T-cell (primary cell): Measurements from ENCODE around the gene ZSWIM6. TPM values are rescaled to one million over a fixed set of nuclear protein-coding genes. Genes with fewer than 3 reads are reported as not detected.

Source experiments
- ATAC-seq, 4 experiments: fragments of 200-7000 bp in 3 of 4; fragments of 150-1000 bp in 1 of 4; cut with Tn5 transposase; replicated peaks in 1 of 4; 1 replicate in 3 of 4; 2 replicates in 1 of 4; pipeline ENCODE4 v1.10.0; 2021; ENCODE audit warnings: moderate library complexity in 3 of 4, mild to moderate bottlenecking in 2 of 4, moderate number of reproducible peaks in 1 of 4
- CTCF ChIA-PET, 2 donors: fragments of 300-600 bp; sonication (Branson Sonifier 250); formaldehyde crosslinking; loops; one replicate each; lab custom pipeline; 2022; ENCODE audit warnings: antibody characterized with exemption in 2 of 2; lab: Charles Lee
- POLR2A ChIA-PET, 2 donors: fragments of 300-600 bp; sonication (Branson Sonifier 250); formaldehyde crosslinking; loops; one replicate each; lab custom pipeline; 2022; ENCODE audit warnings: antibody characterized with exemption in 2 of 2; lab: Charles Lee
- DNase-seq, 35 experiments: peaks; one replicate each; pipeline versions ENCODE4 v3.0.0 to v3.0.0-alpha.2; 2013 to 2023
- H3K27ac ChIP-seq: one replicate; pipeline ENCODE4 v1.5.1; 2013; ENCODE audit warnings: low read length
- H3K27me3 ChIP-seq, 2 experiments: replicated peaks in 1 of 2; 1 replicate in 1 of 2; 2 replicates in 1 of 2; pipeline versions ENCODE4 v1.6.1 to v1.7.0; 2013; ENCODE audit warnings: low read length in 1 of 2, mixed read lengths in 1 of 2; ENCODE audit not compliant: control insufficient read depth in 2 of 2, insufficient read depth in 2 of 2; ENCODE audit errors: extremely low read depth in 1 of 2
- H3K36me3 ChIP-seq, 2 donors: 1 replicate in 1 of 2; 2 replicates in 1 of 2; pipeline versions ENCODE4 v1.6.1 to v1.7.0; 2013; ENCODE audit warnings: low read length in 1 of 2; ENCODE audit not compliant: control insufficient read depth in 2 of 2, insufficient read depth in 1 of 2; ENCODE audit errors: extremely low read depth in 1 of 2
- H3K4me1 ChIP-seq, 2 experiments: 1 replicate in 1 of 2; 2 replicates in 1 of 2; pipeline versions ENCODE4 v1.6.1 to v1.7.0; 2013; ENCODE audit warnings: low read length in 2 of 2, mixed read lengths in 1 of 2; ENCODE audit not compliant: insufficient read depth in 2 of 2, control insufficient read depth in 1 of 2; ENCODE audit errors: extremely low read depth in 1 of 2
- H3K4me3 ChIP-seq, 2 donors: 1 replicate in 1 of 2; 2 replicates in 1 of 2; pipeline versions ENCODE4 v1.5.1 to v1.7.0; 2013; ENCODE audit warnings: mild to moderate bottlenecking in 2 of 2, low read length in 1 of 2, moderate library complexity in 1 of 2; ENCODE audit not compliant: control insufficient read depth in 1 of 2; ENCODE audit errors: extremely low read depth in 1 of 2
- H3K9me3 ChIP-seq: 2 replicates; pipeline ENCODE4 v1.7.0; 2013
- H3K27ac Mint-ChIP-seq, 2 donors: one replicate each; pipeline ENCODE4 v1.8.0; 2020 to 2021; ENCODE audit warnings: mild to moderate bottlenecking in 2 of 2, mixed read lengths in 2 of 2
- H3K27me3 Mint-ChIP-seq, 2 donors: one replicate each; pipeline ENCODE4 v1.8.0; 2021 to 2022; ENCODE audit warnings: mixed read lengths in 2 of 2
- H3K36me3 Mint-ChIP-seq: one replicate; pipeline ENCODE4 v1.8.0; 2021; ENCODE audit warnings: mixed read lengths
- H3K4me1 Mint-ChIP-seq, 3 donors: one replicate each; pipeline ENCODE4 v1.8.0; 2020 to 2022; ENCODE audit warnings: mixed read lengths in 3 of 3, mild to moderate bottlenecking in 1 of 3
- H3K4me3 Mint-ChIP-seq, 3 donors: one replicate each; pipeline ENCODE4 v1.8.0; 2020 to 2022; ENCODE audit warnings: mild to moderate bottlenecking in 3 of 3, mixed read lengths in 3 of 3, moderate library complexity in 3 of 3
- H3K9me3 Mint-ChIP-seq, 3 donors: one replicate each; pipeline ENCODE4 v1.8.0; 2020 to 2022; ENCODE audit warnings: mixed read lengths in 3 of 3
- WGBS: methylation state at CpG from one replicate; pipeline ENCODE4 v1.1.5; 2013; ENCODE audit warnings: missing lambda C conversion rate; ENCODE audit not compliant: insufficient coverage; 5-methylcytosine and 5-hydroxymethylcytosine counted together
- total RNA-seq, 35 experiments: library from RNA in 6 of 35; stranded (reverse) in 6 of 35; fragments of 120-200 nt in 1 of 35; gene quantifications; one replicate each; pipeline versions ENCODE4 v1.2.1 to v1.2.4 and lab custom pipeline; 2013 to 2026

ZSWIM6 gene
- total RNA-seq, 5 donors from 2014 or later (not counting 1 experiment from before 2014, with no cell fraction given): 8.3 to 11.3 (median 10.1) TPM

DNA sequence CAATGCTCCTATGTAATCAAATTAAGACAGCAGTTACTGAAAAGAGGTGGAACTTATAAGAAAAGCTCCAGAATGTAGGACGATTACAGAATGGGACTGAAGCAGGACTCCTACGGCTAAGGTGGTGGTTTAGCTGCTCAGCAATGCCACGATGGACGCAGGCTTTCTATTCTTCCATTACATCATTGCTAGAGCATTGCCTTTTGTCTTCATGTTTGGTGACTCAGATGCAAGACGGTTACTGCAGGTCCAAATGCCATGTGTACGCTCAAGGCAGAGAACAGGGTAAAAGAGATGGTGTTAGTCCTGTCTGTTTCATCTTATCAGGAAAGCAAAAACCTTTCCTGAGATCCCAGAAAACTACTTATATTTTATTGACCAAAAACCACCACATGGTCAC lies 255.1 kb downstream of the ZSWIM6 start:
- H3K27me3 Mint-ChIP-seq: peaks cover 4% of the 10 kb centered on the region in 2 donors
- no peaks in the 10 kb centered on the region for H3K4me1 Mint-ChIP-seq
- ATAC-seq (no peak), DNase-seq (no peak)
- H3K9me3 ChIP-seq: no peaks in the 10 kb centered on the region
- no peaks in the 10 kb centered on the region for H3K4me1 ChIP-seq
- no peaks in the 10 kb centered on the region for H3K36me3 ChIP-seq
- POLR2A ChIA-PET: no interaction called here
- CTCF ChIA-PET: interaction anchor here in 1 of 2 donors (0.6 kb wide), 1 partner anchor 71 kb away, joined by 3 read pairs; no protein-coding TSS in a partner anchor
- H3K27me3 ChIP-seq: peaks cover 0 to 7% of the 10 kb centered on the region in 2 experiments
- H3K27ac ChIP-seq: no peak overlapping the region
- no peak overlapping the region for H3K4me3 Mint-ChIP-seq
- H3K9me3 Mint-ChIP-seq: peaks cover 0 to 6% (median 6%) of the 10 kb centered on the region in 3 donors
- 88% methylated on average over 2 of the region's 6 CpGs for WGBS
- no peak overlapping the region for H3K4me3 ChIP-seq
- H3K27ac Mint-ChIP-seq: no peak overlapping the region
- no peaks in the 10 kb centered on the region for H3K36me3 Mint-ChIP-seq

DNA sequence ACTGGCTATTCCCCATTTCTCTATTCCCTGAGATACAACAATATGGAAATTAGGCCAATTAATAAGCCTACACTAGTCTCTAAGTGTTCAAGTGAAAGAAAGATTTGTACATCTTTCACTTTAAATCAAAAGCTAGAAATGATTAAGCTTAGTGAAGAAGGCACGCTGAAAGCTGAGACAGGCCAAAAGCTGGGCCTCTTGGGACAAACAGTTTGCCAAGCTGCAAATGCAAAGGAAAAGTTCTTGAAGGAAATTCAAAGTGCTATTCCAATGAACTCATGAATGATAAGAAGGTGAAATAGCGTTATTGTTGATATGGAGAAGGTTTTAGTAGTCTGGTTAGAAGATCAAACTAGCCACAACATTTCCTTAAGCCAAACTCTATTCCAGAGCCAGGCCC lies 256.2 kb downstream of the ZSWIM6 start:
- 50% methylated on average over 1 of the region's 2 CpGs for WGBS
- Mint-ChIP-seq H3K27ac (no peak overlapping the region), H3K4me3 (no peak overlapping the region), H3K36me3 (no peaks in the 10 kb centered on the region), H3K4me1 (no peaks in the 10 kb centered on the region), H3K9me3 (peaks cover 0 to 6% (median 6%) of the 10 kb centered on the region in 3 donors), H3K27me3 (peaks cover 4 to 7% of the 10 kb centered on the region in 2 donors)
- POLR2A ChIA-PET: no interaction called here
- DNase-seq (no peak), ATAC-seq (no peak)
- Histone ChIP-seq H3K9me3 (no peaks in the 10 kb centered on the region), H3K27me3 (peaks cover 0 to 7% of the 10 kb centered on the region in 2 experiments), H3K4me3 (no peak overlapping the region), H3K4me1 (no peaks in the 10 kb centered on the region), H3K27ac (no peak overlapping the region), H3K36me3 (no peaks in the 10 kb centered on the region)
- CTCF ChIA-PET: interaction anchor here in 1 of 2 donors (0.7 kb wide), 1 partner anchor 280 kb away, joined by 3 read pairs; no protein-coding TSS in a partner anchor

DNA sequence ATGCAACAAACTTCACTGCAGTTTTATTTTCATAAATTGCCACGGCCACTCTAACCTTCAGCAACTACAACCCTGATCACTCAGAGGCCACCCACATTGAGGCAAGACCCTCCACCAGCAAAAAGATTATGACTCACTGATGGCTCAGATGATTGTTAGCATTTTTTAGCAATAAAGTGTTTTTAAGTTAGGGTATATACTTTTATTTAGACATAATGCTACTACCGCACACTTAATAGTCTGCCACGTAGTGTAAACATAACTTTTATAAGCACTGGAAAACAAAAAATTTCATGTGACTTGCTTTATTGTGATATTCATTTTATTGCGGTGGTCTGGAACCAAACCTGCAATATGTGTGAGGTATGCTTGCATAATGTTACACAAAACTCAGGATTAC lies 257.9 kb downstream of the ZSWIM6 start:
- no peaks in the 10 kb centered on the region for H3K36me3 Mint-ChIP-seq
- ATAC-seq (no peak), DNase-seq (no peak)
- no peak overlapping the region for H3K27ac ChIP-seq
- peaks cover 0 to 6% (median 6%) of the 10 kb centered on the region in 3 donors for H3K9me3 Mint-ChIP-seq
- H3K27me3 Mint-ChIP-seq: peaks cover 0 to 7% of the 10 kb centered on the region in 2 donors
- no peak overlapping the region for H3K4me3 Mint-ChIP-seq
- WGBS: no CpG with 5 or more reads among the region's 4 CpGs
- H3K27ac Mint-ChIP-seq: no peak overlapping the region
- POLR2A ChIA-PET: no interaction called here
- H3K27me3 ChIP-seq: peaks cover 0 to 5% of the 10 kb centered on the region in 2 experiments
- no peaks in the 10 kb centered on the region for H3K9me3 ChIP-seq
- CTCF ChIA-PET: no interaction called here
- H3K4me1 ChIP-seq: no peaks in the 10 kb centered on the region
- no peaks in the 10 kb centered on the region for H3K36me3 ChIP-seq
- H3K4me1 Mint-ChIP-seq: no peaks in the 10 kb centered on the region
- no peak overlapping the region for H3K4me3 ChIP-seq

GRCh38 chr5:61590473-61590872 lies 258.4 kb downstream of the ZSWIM6 start:
- peaks cover 0 to 6% (median 6%) of the 10 kb centered on the region in 3 donors for H3K9me3 Mint-ChIP-seq
- ATAC-seq (no peak), DNase-seq (no peak)
- H3K27ac ChIP-seq: no peak overlapping the region
- no peak overlapping the region for H3K4me3 ChIP-seq
- POLR2A ChIA-PET: no interaction called here
- H3K9me3 ChIP-seq: no peaks in the 10 kb centered on the region
- WGBS: 88% methylated on average over 1 of the region's 2 CpGs
- H3K27me3 ChIP-seq: peaks cover 0 to 5% of the 10 kb centered on the region in 2 experiments
- H3K4me1 ChIP-seq: no peaks in the 10 kb centered on the region
- no peak overlapping the region for H3K27ac Mint-ChIP-seq
- H3K4me3 Mint-ChIP-seq: no peak overlapping the region
- no peaks in the 10 kb centered on the region for H3K36me3 Mint-ChIP-seq
- H3K27me3 Mint-ChIP-seq: peaks cover 0 to 7% of the 10 kb centered on the region in 2 donors
- no peaks in the 10 kb centered on the region for H3K4me1 Mint-ChIP-seq
- CTCF ChIA-PET: no interaction called here
- H3K36me3 ChIP-seq: no peaks in the 10 kb centered on the region

DNA sequence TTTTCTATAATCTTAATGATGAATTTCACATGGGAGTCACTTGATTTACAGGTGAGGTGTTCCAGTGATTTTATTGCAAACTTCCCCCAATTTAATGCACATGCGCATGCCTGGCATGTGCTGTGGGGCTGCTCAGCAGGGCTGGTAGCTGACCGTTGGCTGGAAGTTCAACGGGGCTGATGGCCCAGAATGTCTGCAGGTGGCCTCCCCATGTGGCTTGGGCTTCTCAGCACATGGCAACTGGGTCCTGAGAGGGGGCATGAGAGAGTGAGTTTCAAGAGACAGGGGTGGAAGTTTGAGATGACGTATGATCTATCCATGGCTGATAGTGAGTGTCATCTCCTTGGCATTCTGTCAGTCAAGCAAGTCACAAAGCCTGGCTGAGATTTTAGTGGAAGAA lies 259.8 kb downstream of the ZSWIM6 start:
- Mint-ChIP-seq H3K36me3 (no peaks in the 10 kb centered on the region), H3K27me3 (peaks cover 0 to 7% of the 10 kb centered on the region in 2 donors), H3K9me3 (peaks cover 0 to 6% (median 6%) of the 10 kb centered on the region in 3 donors), H3K4me3 (no peak overlapping the region), H3K27ac (no peak overlapping the region), H3K4me1 (no peaks in the 10 kb centered on the region)
- Histone ChIP-seq H3K36me3 (no peaks in the 10 kb centered on the region), H3K9me3 (no peaks in the 10 kb centered on the region), H3K4me1 (no peaks in the 10 kb centered on the region), H3K27me3 (peaks cover 0 to 5% of the 10 kb centered on the region in 2 experiments), H3K27ac (no peak overlapping the region), H3K4me3 (no peak overlapping the region)
- 92% methylated on average over 3 of the region's 4 CpGs for WGBS
- ATAC-seq: no peak
- ChIA-PET CTCF (no interaction called here), POLR2A (no interaction called here)
- no peak for DNase-seq

- Histone ChIP-seq H3K4me3 (no peak overlapping the region), H3K4me1 (no peaks in the 10 kb centered on the region), H3K27me3 (peaks cover 0 to 5% of the 10 kb centered on the region in 2 experiments), H3K9me3 (no peaks in the 10 kb centered on the region), H3K36me3 (no peaks in the 10 kb centered on the region), H3K27ac (no peak overlapping the region)
- Mint-ChIP-seq H3K4me3 (no peak overlapping the region), H3K9me3 (no peaks in the 10 kb centered on the region), H3K36me3 (no peaks in the 10 kb centered on the region), H3K27me3 (peaks cover 3 to 10% of the 10 kb centered on the region in 2 donors), H3K27ac (no peak overlapping the region), H3K4me1 (no peaks in the 10 kb centered on the region)
- CTCF ChIA-PET: no interaction called here
- DNase-seq (no peak), ATAC-seq (no peak)
- POLR2A ChIA-PET: no interaction called here
Observed at GRCh38 chr5:61595426-61595825, 263.4 kb downstream of the ZSWIM6 start.
